ENCODE results near the gene DIDO1.

DNA sequence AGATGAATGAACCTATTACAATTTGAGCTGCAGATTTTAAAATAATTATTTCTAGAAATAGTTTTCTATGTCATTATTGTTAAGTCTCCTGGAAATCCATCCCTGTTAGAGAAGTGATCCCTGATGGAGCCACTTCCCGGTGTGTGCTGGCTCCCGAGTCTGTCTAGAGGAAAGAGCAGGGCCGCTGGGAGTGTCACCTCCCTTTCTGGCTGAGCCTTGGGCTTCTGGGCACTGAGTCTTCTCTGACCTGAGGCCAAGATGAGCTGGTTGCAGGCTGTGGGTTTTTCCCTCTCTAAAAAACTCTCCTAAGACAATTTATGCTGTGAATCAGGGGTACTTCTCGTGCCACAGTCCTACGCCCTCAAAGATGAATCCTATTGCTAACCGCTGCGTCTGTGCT lies 35.9 kb downstream of the DIDO1 start:
- TF ChIP-seq, protein P1, sequence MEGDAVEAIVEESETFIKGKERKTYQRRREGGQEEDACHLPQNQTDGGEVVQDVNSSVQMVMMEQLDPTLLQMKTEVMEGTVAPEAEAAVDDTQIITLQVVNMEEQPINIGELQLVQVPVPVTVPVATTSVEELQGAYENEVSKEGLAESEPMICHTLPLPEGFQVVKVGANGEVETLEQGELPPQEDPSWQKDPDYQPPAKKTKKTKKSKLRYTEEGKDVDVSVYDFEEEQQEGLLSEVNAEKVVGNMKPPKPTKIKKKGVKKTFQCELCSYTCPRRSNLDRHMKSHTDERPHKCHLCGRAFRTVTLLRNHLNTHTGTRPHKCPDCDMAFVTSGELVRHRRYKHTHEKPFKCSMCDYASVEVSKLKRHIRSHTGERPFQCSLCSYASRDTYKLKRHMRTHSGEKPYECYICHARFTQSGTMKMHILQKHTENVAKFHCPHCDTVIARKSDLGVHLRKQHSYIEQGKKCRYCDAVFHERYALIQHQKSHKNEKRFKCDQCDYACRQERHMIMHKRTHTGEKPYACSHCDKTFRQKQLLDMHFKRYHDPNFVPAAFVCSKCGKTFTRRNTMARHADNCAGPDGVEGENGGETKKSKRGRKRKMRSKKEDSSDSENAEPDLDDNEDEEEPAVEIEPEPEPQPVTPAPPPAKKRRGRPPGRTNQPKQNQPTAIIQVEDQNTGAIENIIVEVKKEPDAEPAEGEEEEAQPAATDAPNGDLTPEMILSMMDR (IDR thresholded peaks at IDR 0.05), result no peak
- TF ChIP-seq POLR2AphosphoS5 (IDR thresholded peaks at IDR 0.05), result no peak
- TF ChIP-seq POLR2A (IDR thresholded peaks at IDR 0.05), result no peak
